HG03060 (cell line): ENCODE results near the gene MRPL3.

Experiments used
- ATAC-seq: cut with Tn5 transposase; IDR thresholded peaks from one replicate; pipeline ENCODE4 v1.9.1; 2021; ENCODE audit warnings: low read depth, moderate number of reproducible peaks; ENCODE audit not compliant: unreplicated experiment

Gene MRPL3

DNA sequence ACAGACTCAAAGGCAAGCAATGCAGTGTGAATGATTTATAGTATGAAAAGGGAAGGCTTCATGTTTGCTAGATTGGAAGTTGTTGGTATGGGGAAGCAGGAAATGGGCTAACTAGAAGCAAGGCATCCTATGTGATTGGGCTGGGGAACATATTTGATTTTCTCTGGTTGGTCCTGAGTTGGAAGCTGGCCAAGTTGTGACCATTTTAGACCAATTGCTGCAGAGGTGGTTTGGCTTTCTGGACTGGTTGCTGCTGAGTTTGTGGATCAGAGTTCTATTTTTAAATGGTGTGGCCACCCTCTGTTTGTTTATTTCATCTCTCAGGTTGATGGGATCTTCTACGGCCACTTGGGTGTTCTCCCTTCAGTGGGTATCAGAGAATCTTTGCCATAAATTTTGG, 81.5 kb downstream of the MRPL3 start:
- no peak for ATAC-seq

DNA sequence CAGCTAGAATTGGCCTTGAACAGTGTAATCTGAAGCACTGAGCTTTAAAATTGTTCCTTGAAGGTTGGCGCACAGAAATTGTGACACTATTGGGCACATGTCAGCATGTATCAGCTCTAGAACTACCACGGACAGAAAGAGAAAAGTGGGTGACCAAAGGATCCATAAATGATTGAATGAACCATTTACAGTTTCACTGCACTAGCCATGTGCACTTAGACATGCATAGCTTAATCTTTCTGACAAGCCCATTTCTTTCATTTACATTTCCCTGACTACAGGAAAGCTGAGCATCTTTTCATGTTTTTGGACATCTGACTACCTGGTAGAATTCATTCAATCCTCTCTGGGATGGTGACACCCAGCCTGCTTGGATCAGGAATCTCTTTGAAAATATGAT, 85.0 kb downstream of the MRPL3 start:
- ATAC-seq: no peak
